Ovary (tissue), 9 donors: ENCODE data around the gene PAN2. TPM values are rescaled to one million over a fixed set of nuclear protein-coding genes. Genes with fewer than 3 reads are reported as not detected.
A peak's percentile ranks its signal among the peaks of the same experiment; 100 is the strongest.
"Not testable (repeated sequence)": the region's sequence is repeated elsewhere in the genome, so short reads cannot be mapped to it uniquely, and the experiment has no call there.

ENCODE experiments used
- DNase-seq, 5 donors: peaks; one replicate each; pipeline ENCODE4 v3.0.0-alpha.2; 2019 to 2020
- H3K27ac ChIP-seq, 2 donors: fragments of 200-600 bp; one replicate each; pipeline versions ENCODE4 v1.5.1 to v1.8.0; 2019 to 2022
- H3K27me3 ChIP-seq: fragments of 200-600 bp; one replicate; pipeline ENCODE4 v1.8.0; 2022
- H3K36me3 ChIP-seq: fragments of 200-600 bp; sonication (generic); one replicate; pipeline ENCODE4 v1.5.1; 2019
- H3K4me1 ChIP-seq: one replicate; pipeline ENCODE4 v1.8.1; 2013; ENCODE audit warnings: mild to moderate bottlenecking, moderate library complexity; ENCODE audit not compliant: insufficient read depth
- H3K4me3 ChIP-seq: fragments of 200-600 bp; sonication (generic); one replicate; pipeline ENCODE4 v1.5.1; 2017
- H3K9me3 ChIP-seq, 2 donors: fragments of 200-600 bp in 1 of 2; sonication (generic) in 1 of 2; one replicate each; pipeline versions ENCODE4 v1.5.1 to v1.8.1; 2013 to 2019; ENCODE audit warnings: mild to moderate bottlenecking in 1 of 2, moderate library complexity in 1 of 2
- CTCF ChIP-seq, 3 donors: fragments of 450-650 bp in 2 of 3; fragments of 200-600 bp in 1 of 3; IDR thresholded peaks; one replicate each; pipeline versions ENCODE4 v1.5.1 to v1.8.0; 2016 to 2022; ENCODE audit warnings: antibody characterized with exemption in 3 of 3, mild to moderate bottlenecking in 1 of 3
- EP300 ChIP-seq: sonication (generic); formaldehyde crosslinking; IDR thresholded peaks from one replicate; pipeline ENCODE4 v1.6.1; 2017; ENCODE audit warnings: antibody characterized with exemption
- POLR2A ChIP-seq: fragments of 450-650 bp; IDR thresholded peaks from one replicate; pipeline ENCODE4 v1.6.1; 2017; ENCODE audit warnings: antibody characterized with exemption, mild to moderate bottlenecking, moderate library complexity
- WGBS, 3 donors: extraction: QIAGEN DNeasy Blood & Tissue Kit in 1 of 3; methylation state at CpG; one replicate each; pipeline versions ENCODE4 v1.1.5 to v1.1.7; 2013 to 2017; 5-methylcytosine and 5-hydroxymethylcytosine counted together
- intact Hi-C, 4 donors: fragments of 100-400 bp; cut with DNase I; formaldehyde crosslinking; loops; one replicate each; pipeline versions ENCODE4 v1.11.0 to v1.15.1; 2022 to 2023
- polyA plus RNA-seq, 2 donors: library from polyadenylated mRNA; stranded (reverse); fragments of 200-250 nt in 1 of 2; fragments of 350-450 nt in 1 of 2; fragmentation: Illumina TruSeq in 1 of 2; extraction: RNeasy Lipid Tissue Mini Kit (QIAGEN cat#74804) in 1 of 2; gene quantifications; one replicate each; pipeline ENCODE4 v1.2.3, GENCODE V29; 2013 to 2014
- total RNA-seq, 7 donors: library from RNA; depleted of rRNA in 2 of 7; stranded (reverse); fragments of >200 nt in 2 of 7; fragmentation: NEBNext Ultra II Directional in 3 of 7; extraction: Animal tissue kit (Norgen Biotek cat#: 25700) in 3 of 7; gene quantifications; one replicate each; pipeline versions ENCODE4 v1.1.0 to v1.2.4, GENCODE V29; 2016 to 2023
- donor health status: DM: no; HTN: no; CAD: no; lungs with moderate emphysema.
- donor health status: DM: no; HTN: no; CAD: no.
- donor health status: Bipolar disorder and iron deficiency.
- donor health status: DM: yes; HTN: yes; CAD: no.
- donor health status: DM: no; HTN: no; CAD: no.
- donor health status: DM: yes; HTN: yes; CAD: no.

PAN2 gene
- total and polyA plus RNA-seq, 9 donors: 41.0 to 103 (median 70.0) TPM

DNA sequence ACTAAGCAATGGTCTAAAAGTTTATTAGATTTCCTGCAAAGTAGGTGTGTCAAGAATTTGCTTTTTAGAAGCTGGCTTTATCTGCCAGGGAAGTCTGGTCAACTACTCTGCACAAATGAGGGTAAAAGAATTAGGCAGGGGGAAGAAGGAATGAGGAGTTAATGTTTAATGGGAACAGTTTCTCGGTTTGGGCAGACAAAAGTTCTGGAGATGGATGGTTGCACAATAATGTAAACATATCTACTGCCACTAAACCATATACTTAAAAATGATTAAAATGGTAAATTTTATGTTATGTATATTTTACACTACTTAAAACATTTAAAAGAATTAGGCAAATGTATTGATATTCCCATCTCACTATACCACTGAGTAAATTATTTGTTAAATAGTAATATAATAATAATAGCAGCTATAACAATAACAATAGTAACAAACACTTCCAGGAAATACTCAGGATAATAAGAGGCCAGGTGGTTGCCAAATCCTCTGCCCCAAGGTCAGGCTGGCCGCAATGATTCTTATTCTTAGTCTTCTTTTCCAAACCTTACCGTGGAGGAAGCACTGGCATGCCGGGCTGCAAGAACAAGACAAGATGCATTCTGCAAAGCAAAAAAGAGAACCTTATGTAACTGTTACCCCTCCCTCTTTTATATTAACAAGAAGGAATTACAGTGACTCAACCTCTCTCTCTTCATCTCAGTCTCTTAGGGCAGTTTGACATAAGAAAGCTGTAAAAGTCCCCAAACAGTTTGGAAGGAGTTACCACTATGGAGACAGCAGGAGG is 47.6 kb downstream of the PAN2 start:
- Histone ChIP-seq H3K4me3 (no peak overlapping the region), H3K36me3 (no peaks in the 10 kb centered on the region), H3K27ac (no peak overlapping the region), H3K9me3 (no peaks in the 10 kb centered on the region), H3K27me3 (no peaks in the 10 kb centered on the region), H3K4me1 (peaks cover 6% of the 10 kb centered on the region)
- DNase-seq: peak in 3 of 5 donors; percentile 21 to 59 (median 35)
- TF ChIP-seq EP300 (no peak), POLR2A (no peak), CTCF (IDR thresholded peaks at IDR 0.05) (no peak)
- WGBS, 3 donors: 1 to 18% (median 5%) methylated on average over 4 of the region's 4 CpGs
- intact Hi-C loops: no loop called here

DNA sequence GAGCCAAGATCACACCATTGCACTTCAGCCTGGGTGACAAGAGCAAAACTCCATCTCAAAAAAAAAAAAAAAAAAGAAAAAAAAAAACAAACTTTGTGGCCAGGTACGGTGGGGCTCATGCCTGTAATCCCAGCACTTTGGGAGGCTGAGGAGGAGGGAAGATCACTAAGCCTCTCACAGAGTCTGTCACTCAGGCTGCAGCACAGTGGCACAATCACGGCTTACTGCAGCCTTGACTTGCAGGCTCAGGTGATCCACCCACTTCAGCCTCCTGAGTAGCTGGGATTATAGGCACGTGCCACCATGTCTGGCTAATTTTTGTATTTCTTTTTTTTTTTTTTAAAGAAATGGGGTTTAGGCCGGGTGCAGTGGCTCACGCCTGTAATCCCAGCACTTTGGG is 49.5 kb downstream of the PAN2 start:
- intact Hi-C loops: not testable (repeated sequence)
- 83 to 88% (median 86%) methylated on average over 5 of the region's 5 CpGs for WGBS, 3 donors

GRCh38 chr12:56282579-56282978 is 51.2 kb downstream of the PAN2 start:
- Histone ChIP-seq H3K4me1 (peaks cover 6% of the 10 kb centered on the region), H3K27me3 (no peaks in the 10 kb centered on the region), H3K4me3 (no peak overlapping the region), H3K36me3 (no peaks in the 10 kb centered on the region), H3K27ac (no peak overlapping the region), H3K9me3 (no peaks in the 10 kb centered on the region)
- 97 to 99% (median 98%) methylated on average over 2 of the region's 2 CpGs for WGBS, 3 donors
- intact Hi-C loops: no loop called here
- DNase-seq: no peak
- TF ChIP-seq CTCF (IDR thresholded peaks at IDR 0.05) (no peak), EP300 (no peak), POLR2A (no peak)

More for the DNA sequence above, 49.5 kb downstream of the PAN2 start:
- H3K36me3 ChIP-seq, H3K27me3 ChIP-seq, DNase-seq, H3K4me1 ChIP-seq, H3K9me3 ChIP-seq, H3K4me3 ChIP-seq, H3K27ac ChIP-seq: not testable (repeated sequence)

GRCh38 chr12:56282030-56282429 is 51.8 kb downstream of the PAN2 start:
- no peak for DNase-seq
- intact Hi-C loops: no loop called here
- no peaks in the 10 kb centered on the region for H3K27me3 ChIP-seq
- H3K4me3 ChIP-seq: no peak overlapping the region
- 85 to 89% (median 85%) methylated on average over 6 of the region's 6 CpGs for WGBS, 3 donors
- H3K27ac ChIP-seq: no peak overlapping the region
- no peaks in the 10 kb centered on the region for H3K9me3 ChIP-seq
- H3K4me1 ChIP-seq: peaks cover 4% of the 10 kb centered on the region
- H3K36me3 ChIP-seq: no peaks in the 10 kb centered on the region
- TF ChIP-seq POLR2A (no peak), EP300 (no peak), CTCF (IDR thresholded peaks at IDR 0.05) (no peak)

GRCh38 chr12:56280849-56281248 is 53.0 kb downstream of the PAN2 start:
- H3K4me3 ChIP-seq: no peak overlapping the region
- no peaks in the 10 kb centered on the region for H3K36me3 ChIP-seq

More at GRCh38 chr12:56280849-56281248, 53.0 kb downstream of the PAN2 start:
- intact Hi-C loops: no loop called here
- Histone ChIP-seq H3K9me3 (no peaks in the 10 kb centered on the region), H3K27ac (no peak overlapping the region), H3K27me3 (no peaks in the 10 kb centered on the region), H3K4me1 (peaks cover 3% of the 10 kb centered on the region)
- no peak for DNase-seq
- TF ChIP-seq CTCF (IDR thresholded peaks at IDR 0.05) (no peak), POLR2A (no peak), EP300 (no peak)
